HEK293 (cell line): ENCODE measurements around the gene GLIS1.

Source experiments
- BCL6B ChIP-seq: fragments of 450-650 bp; formaldehyde crosslinking; IDR thresholded peaks from 2 replicates; pipeline ENCODE4 v1.5.1; 2017; ENCODE audit warnings: missing biosample characterization, missing genetic modification characterization
- CTCF ChIP-seq: fragments of 450-650 bp; formaldehyde crosslinking; IDR thresholded peaks from 2 replicates; pipeline ENCODE4 v1.5.1; 2016; ENCODE audit warnings: missing biosample characterization, missing genetic modification characterization
- PRDM10 ChIP-seq: fragments of 450-650 bp; formaldehyde crosslinking; IDR thresholded peaks from 2 replicates; pipeline ENCODE4 v1.5.1; 2016; ENCODE audit warnings: missing biosample characterization, missing genetic modification characterization
- REST ChIP-seq: fragments of 450-650 bp; formaldehyde crosslinking; IDR thresholded peaks from 2 replicates; pipeline ENCODE4 v1.5.1; 2016; ENCODE audit warnings: missing biosample characterization, missing genetic modification characterization
- ZBTB21 ChIP-seq: fragments of 450-650 bp; formaldehyde crosslinking; IDR thresholded peaks from 2 replicates; pipeline ENCODE4 v1.5.1; 2017; ENCODE audit warnings: missing biosample characterization, missing genetic modification characterization
- ZNF174 ChIP-seq: fragments of 450-650 bp; formaldehyde crosslinking; IDR thresholded peaks from 2 replicates; pipeline ENCODE4 v1.5.0; 2017; ENCODE audit warnings: missing biosample characterization, mild to moderate bottlenecking, missing genetic modification characterization
- ZNF2 ChIP-seq: fragments of 450-650 bp; formaldehyde crosslinking; IDR thresholded peaks from 2 replicates; pipeline ENCODE4 v1.5.1; 2016; ENCODE audit warnings: missing biosample characterization, missing genetic modification characterization
- ZNF23 ChIP-seq: fragments of 450-650 bp; formaldehyde crosslinking; IDR thresholded peaks from 2 replicates; pipeline ENCODE4 v1.5.1; 2016; ENCODE audit warnings: missing biosample characterization, missing genetic modification characterization, borderline replicate concordance
- ZNF311 ChIP-seq: fragments of 450-650 bp; formaldehyde crosslinking; IDR thresholded peaks from 2 replicates; pipeline ENCODE4 v1.5.1; 2017; ENCODE audit warnings: missing biosample characterization, missing genetic modification characterization, borderline replicate concordance
- ZNF639 ChIP-seq: fragments of 450-650 bp; formaldehyde crosslinking; IDR thresholded peaks from 2 replicates; pipeline ENCODE4 v1.5.1; 2016; ENCODE audit warnings: missing biosample characterization, missing genetic modification characterization
- ZNF664 ChIP-seq: fragments of 450-650 bp; formaldehyde crosslinking; IDR thresholded peaks from 2 replicates; pipeline ENCODE4 v1.5.1; 2016; ENCODE audit warnings: missing biosample characterization, missing genetic modification characterization
- ZNF707 ChIP-seq: fragments of 450-650 bp; formaldehyde crosslinking; IDR thresholded peaks from 2 replicates; pipeline ENCODE4 v1.5.1; 2016; ENCODE audit warnings: missing biosample characterization, missing genetic modification characterization

- no peak for TF ChIP-seq BCL6B (tag by site-specific recombination)
- TF ChIP-seq PRDM10, result no peak
- TF ChIP-seq REST (tag by site-specific recombination), result no peak
- TF ChIP-seq ZNF174 (tag by site-specific recombination), result no peak
- no peak for TF ChIP-seq ZNF311 (tag by site-specific recombination)
- TF ChIP-seq ZNF707 (tag by site-specific recombination), result no peak
- no peak for TF ChIP-seq CTCF (tag by site-specific recombination)
- no peak for TF ChIP-seq ZNF23 (tag by site-specific recombination)
- TF ChIP-seq ZNF664 (tag by site-specific recombination), result no peak
- no peak for TF ChIP-seq ZNF2 (tag by site-specific recombination)
- no peak for TF ChIP-seq ZBTB21 (tag by site-specific recombination)
- TF ChIP-seq ZNF639 (tag by site-specific recombination), result no peak
These were observed 203.1 kb downstream of the GLIS1 start for GRCh38 chr1:53535846-53536245.
